ENCODE results near the gene SCTR.

The SCTR gene

GRCh38 chr2:119486886-119487285 is 37.4 kb downstream of the SCTR start:
- no peak for DNase-seq

- DNase-seq: no peak
Observed at GRCh38 chr2:119486196-119486827, 38.0 kb downstream of the SCTR start.

DNA sequence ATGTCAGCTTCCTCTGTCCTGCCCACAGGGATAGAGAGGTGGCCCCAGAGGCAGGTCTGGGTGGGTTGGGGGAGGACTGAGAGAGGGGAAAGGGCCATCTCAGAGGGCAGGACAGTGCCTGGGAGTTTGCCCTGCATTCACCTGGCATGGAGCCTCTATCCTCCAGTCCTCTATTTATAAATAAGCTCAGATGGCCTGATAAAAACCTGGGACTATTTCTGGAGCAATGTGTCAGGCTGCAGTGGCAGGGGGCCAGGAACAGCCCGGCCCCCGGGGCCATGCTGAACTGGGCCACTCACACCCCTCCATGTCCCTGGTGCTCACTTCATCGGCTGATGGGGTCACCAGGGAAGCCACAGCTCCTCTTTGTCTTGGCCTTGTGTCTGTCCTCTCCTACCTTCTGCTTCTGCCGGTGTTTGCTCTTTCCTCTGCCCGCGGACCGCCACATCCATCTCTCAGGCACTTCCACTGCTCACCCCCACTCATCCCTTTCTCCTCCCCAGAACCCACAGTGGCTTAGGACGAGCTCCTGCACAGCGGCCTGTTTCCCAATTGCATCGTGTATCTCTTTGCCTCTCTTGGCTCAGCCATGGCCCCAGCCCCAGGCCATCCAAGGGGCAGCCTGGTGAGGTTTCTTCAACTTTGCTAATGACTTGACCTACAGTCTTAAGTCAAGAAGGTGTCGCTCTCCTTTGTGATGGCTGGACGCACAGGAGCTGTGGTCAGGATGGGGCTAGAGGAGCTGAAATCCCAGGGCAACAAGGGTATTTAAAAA is 38.8 kb downstream of the SCTR start:
- peak; percentile 34 for DNase-seq

DNA sequence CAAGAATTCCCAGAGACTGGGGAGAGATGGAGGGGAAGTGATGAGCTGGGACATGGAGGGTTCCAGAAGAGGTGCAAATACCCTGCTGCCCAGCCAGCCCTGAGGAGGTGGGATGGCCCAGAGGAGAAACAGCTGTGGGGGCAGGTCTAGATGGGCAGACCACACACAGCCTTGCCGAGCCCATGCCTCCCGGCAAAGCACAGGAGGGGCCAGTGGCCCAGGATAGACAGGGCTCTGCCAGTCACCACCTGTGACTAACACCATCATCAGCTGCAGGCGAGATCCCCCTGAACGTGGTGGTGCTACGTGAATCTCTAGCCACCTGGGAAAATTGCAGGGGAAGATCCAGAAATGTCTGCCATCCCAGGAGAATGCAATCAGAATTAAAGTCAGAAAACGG is 39.4 kb downstream of the SCTR start:
- DNase-seq: peak; percentile 32

GRCh38 chr2:119483896-119484718 is 40.2 kb downstream of the SCTR start:
- DNase-seq: peak; percentile 36

- DNase-seq: peak; percentile 40
Observed at GRCh38 chr2:119483395-119483753, 40.9 kb downstream of the SCTR start.

- DNase-seq: peak; percentile 57
Observed at GRCh38 chr2:119482481-119483394, 41.5 kb downstream of the SCTR start.

- peak; percentile 28 for DNase-seq
Observed at GRCh38 chr2:119481501-119482455, 42.5 kb downstream of the SCTR start.

DNA sequence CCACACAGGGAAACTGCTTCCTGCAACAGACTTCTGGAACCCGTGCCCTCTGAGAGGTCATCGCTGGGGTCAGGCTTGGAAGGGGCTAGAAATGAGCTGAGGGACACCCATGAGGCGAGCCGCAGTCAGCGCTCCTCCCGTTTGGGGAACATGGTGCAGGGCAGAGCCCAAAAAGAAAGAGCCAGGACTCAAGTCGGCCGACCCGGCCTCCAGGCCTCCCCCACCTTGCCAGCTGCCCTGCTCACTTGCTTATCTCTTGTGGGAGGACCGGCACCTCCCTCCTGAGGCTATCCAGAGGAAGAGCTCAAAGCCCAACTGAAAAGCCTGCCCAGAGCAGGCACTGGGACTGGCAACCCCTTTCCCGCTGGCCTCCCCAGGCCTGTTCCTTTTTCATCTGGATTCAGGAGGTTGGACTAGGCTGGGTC is 43.6 kb downstream of the SCTR start:
- DNase-seq: peak; percentile 16

- DNase-seq: no peak
Observed at GRCh38 chr2:119480184-119480583, 44.1 kb downstream of the SCTR start.

GRCh38 chr2:119478978-119479295 is 45.3 kb downstream of the SCTR start:
- DNase-seq: peak; percentile 24

DNA sequence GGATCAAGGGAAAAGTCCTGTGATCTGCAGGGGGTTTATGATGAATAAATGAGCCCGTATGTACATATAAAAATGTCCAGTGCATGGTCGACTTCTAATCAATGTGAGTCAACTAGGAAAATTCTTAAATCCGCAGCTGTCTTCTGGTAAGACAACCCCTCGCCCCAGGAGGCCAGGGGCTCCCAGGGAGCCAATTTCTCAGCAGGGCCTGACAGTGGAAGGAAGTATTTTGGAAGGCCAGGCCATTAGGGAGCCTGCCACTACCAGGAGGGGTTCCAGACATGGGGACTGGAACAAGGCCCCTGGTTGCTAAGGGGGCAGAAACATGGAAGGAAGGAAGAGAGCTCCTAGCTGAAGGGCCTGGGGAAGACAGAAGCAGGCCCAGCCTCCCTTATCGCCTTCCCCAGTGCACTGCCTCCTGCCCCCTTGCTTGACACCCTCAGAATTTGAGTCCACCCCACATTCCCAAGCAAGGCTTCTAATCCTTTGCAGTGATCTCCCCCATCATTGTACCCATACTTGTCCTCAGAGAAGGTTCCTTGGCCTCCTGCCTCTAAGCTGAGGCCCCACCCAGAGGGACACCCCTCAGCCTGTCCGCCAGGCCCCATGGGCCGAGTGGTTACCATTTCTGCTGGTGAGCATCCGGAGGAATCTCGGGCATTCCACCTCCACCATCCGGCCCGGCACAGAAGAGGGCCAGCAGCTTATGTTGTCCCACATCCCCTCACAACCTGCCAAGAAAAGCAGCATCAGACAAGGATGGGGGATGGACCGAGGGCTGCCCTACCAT is 45.9 kb downstream of the SCTR start:
- peak; percentile 28 for DNase-seq

DNA sequence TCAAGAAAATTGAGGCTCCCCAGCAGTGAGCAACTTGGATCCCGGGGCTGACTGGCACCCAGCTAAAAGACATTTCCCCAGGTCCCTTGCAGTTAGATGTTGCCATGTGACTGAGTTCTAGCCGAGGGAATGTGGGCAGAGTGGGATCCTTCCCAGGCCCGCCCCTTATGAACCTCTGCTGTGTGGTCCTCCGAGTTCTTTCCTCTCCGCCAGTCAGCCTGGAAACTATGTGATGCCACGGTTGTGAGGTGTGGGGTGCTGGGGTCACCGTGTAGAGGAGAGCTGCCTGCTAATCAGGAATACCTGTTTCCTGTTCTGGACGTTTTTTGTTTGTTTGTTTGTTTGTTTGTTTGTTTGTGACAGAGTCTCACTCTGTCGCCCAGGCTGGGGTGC is 47.2 kb downstream of the SCTR start:
- no peak for DNase-seq

- DNase-seq: peak; percentile 66
Observed at GRCh38 chr2:119476301-119477112, 47.8 kb downstream of the SCTR start.

- no peak for DNase-seq
Observed at GRCh38 chr2:119475857-119476244, 48.4 kb downstream of the SCTR start.

DNA sequence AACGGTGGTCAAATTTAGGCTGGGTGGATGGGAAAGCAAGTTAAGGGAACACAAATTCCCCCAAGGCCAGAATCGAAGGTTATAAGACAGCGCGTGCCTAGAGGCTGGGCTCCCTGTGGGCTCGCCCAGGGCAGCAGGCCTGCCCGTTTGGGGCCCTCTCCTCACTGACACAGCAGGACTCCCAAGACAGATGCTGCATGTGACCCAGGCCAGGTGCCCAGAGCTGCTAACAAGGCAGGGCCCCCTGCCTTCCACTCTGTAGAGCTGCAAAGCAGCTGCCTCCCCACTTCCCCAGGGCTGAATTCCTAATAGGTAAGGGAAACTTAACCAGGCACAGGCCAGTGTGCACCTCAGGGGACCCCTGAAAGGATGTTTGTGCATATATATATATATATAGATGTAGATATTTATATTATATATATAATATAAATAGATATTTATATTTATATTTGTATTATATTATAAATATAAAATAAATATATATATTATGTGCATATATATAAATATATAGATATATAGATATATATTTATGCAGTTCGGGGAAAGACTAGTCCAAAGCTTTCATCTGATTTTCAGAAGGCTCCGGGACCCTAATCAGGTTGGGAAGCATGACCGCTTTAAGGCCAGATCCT is 48.9 kb downstream of the SCTR start:
- DNase-seq: peak; percentile 38

DNA sequence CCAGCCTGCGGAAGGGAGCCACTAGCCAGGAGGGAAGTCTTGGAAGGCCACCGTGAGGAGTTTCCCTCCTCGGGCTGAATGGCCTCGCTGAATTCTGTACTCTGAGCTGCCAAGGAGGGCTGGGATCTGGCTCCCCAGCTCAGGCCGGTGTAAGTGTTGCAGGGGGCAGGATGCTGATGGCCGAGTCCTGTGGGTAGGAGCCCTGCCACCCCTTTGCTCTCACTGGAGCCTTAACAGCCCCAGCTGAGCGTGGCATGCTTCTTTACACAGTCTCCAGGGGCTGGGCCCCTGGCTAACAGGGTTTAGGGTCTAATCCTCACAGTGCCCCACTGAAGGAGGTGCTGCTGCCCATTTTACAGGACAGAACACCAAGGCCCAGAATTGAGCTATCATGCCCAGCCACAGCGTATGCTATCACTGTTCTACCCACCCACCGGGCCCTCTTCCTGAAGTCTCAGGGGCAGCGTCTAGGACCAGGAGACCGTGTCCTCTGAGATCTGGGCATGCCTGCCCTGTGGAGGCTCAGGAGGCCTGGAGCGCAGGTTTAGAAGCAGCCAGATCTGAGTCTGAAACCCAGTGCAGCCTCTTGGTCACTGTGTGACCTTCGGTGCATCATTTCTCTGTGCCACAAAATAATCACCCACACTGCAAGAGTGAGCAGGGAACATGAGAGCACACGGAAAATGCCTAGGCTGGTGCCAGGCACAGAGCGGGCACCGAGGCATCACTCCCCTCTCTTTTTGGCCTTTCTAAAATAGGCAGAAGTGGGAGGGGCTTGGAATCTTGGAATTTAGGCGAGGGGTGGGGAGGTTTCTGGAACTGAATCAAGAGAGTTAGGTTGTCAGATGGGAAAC is 49.7 kb downstream of the SCTR start:
- DNase-seq: peak; percentile 40

All from right forelimb (tissue), 1 donor.